CD14-positive monocyte (primary cell): ENCODE data around the gene PRKCQ. TPM values are rescaled to one million over a fixed set of nuclear protein-coding genes. Genes with fewer than 3 reads are reported as not detected.

ENCODE experiments used
- DNase-seq, 3 donors: peaks; one replicate each; pipeline ENCODE4 v3.0.0-alpha.2; 2011 to 2022
- H2AFZ ChIP-seq: 2 replicates; pipeline ENCODE4 v1.6.0; 2012; ENCODE audit warnings: mild to moderate bottlenecking, low read depth, low read length, inconsistent platforms; ENCODE audit not compliant: insufficient read depth, poor library complexity, severe bottlenecking
- H3K27ac ChIP-seq, 2 donors: 1 replicate in 1 of 2; 2 replicates in 1 of 2; pipeline ENCODE4 v1.5.1; 2012 to 2013; ENCODE audit warnings: low read length in 2 of 2, control low read depth in 1 of 2, inconsistent platforms in 1 of 2, low read depth in 1 of 2, mild to moderate bottlenecking in 1 of 2
- H3K27me3 ChIP-seq, 2 donors: one replicate each; pipeline versions ENCODE4 v1.6.0 to v1.6.1; 2011 to 2013; ENCODE audit warnings: low read length in 2 of 2; ENCODE audit not compliant: control insufficient read depth in 2 of 2, insufficient read depth in 2 of 2
- H3K36me3 ChIP-seq, 2 donors: replicated peaks in 1 of 2; 1 replicate in 1 of 2; 2 replicates in 1 of 2; pipeline versions ENCODE4 v1.5.1 to v1.6.1; 2012 to 2013; ENCODE audit warnings: low read length in 2 of 2, control low read depth in 1 of 2, inconsistent platforms in 1 of 2, mild to moderate bottlenecking in 1 of 2; ENCODE audit not compliant: insufficient read depth in 2 of 2, control insufficient read depth in 1 of 2
- H3K4me1 ChIP-seq, 2 donors: 1 replicate in 1 of 2; 2 replicates in 1 of 2; pipeline versions ENCODE4 v1.5.1 to v1.6.1; 2012 to 2013; ENCODE audit warnings: low read length in 2 of 2, control low read depth in 1 of 2, inconsistent platforms in 1 of 2, mild to moderate bottlenecking in 1 of 2, moderate library complexity in 1 of 2; ENCODE audit not compliant: insufficient read depth in 2 of 2, control insufficient read depth in 1 of 2
- H3K4me2 ChIP-seq: replicated peaks from 2 replicates; pipeline ENCODE3; 2012; ENCODE audit warnings: low read length, moderate library complexity, mild to moderate bottlenecking; ENCODE audit not compliant: poor library complexity, severe bottlenecking; ENCODE audit errors: extremely low read depth
- H3K4me3 ChIP-seq, 3 experiments: fragments of 200-600 bp in 1 of 3; sonication (generic) in 1 of 3; replicated peaks in 1 of 3; 1 replicate in 2 of 3; 2 replicates in 1 of 3; pipeline ENCODE4 v1.5.1; 2011 to 2013; ENCODE audit warnings: low read length in 3 of 3, mild to moderate bottlenecking in 3 of 3, control low read depth in 2 of 3, low read depth in 2 of 3, inconsistent platforms in 1 of 3, moderate library complexity in 1 of 3
- H3K79me2 ChIP-seq: 2 replicates; pipeline ENCODE4 v1.6.0; 2012; ENCODE audit warnings: mild to moderate bottlenecking, control low read depth, inconsistent platforms, low read length, moderate library complexity; ENCODE audit not compliant: insufficient read depth
- H3K9ac ChIP-seq: 2 replicates; pipeline ENCODE4 v1.6.0; 2017; ENCODE audit warnings: low read length, mild to moderate bottlenecking; ENCODE audit not compliant: insufficient read depth, poor library complexity, severe bottlenecking
- H3K9me3 ChIP-seq, 2 donors: replicated peaks in 1 of 2; 1 replicate in 1 of 2; 2 replicates in 1 of 2; pipeline versions ENCODE4 v1.5.1 to v1.6.1; 2012 to 2013; ENCODE audit warnings: low read length in 2 of 2, control low read depth in 1 of 2; ENCODE audit not compliant: control insufficient read depth in 1 of 2, insufficient read depth in 1 of 2
- H4K20me1 ChIP-seq: 2 replicates; pipeline ENCODE4 v1.6.0; 2012; ENCODE audit warnings: mild to moderate bottlenecking, low read length, control low read depth, moderate library complexity; ENCODE audit not compliant: insufficient read depth
- H3K27ac Mint-ChIP-seq, 7 donors: one replicate each; pipeline ENCODE4 v1.8.0; 2020; ENCODE audit warnings: mild to moderate bottlenecking in 7 of 7, mixed read lengths in 7 of 7, moderate library complexity in 6 of 7, inconsistent platforms in 2 of 7
- H3K27me3 Mint-ChIP-seq, 3 donors: one replicate each; pipeline ENCODE4 v1.8.0; 2021 to 2022; ENCODE audit warnings: low read depth in 3 of 3, mild to moderate bottlenecking in 3 of 3, mixed read lengths in 3 of 3, moderate library complexity in 3 of 3, inconsistent platforms in 1 of 3
- H3K36me3 Mint-ChIP-seq, 2 donors: one replicate each; pipeline ENCODE4 v1.8.0; 2020; ENCODE audit warnings: mixed read lengths in 2 of 2, inconsistent platforms in 1 of 2, mild to moderate bottlenecking in 1 of 2
- H3K4me1 Mint-ChIP-seq: one replicate; pipeline ENCODE4 v1.8.0; 2020; ENCODE audit warnings: mild to moderate bottlenecking, mixed read lengths
- H3K4me3 Mint-ChIP-seq, 2 donors: one replicate each; pipeline ENCODE4 v1.8.0; 2020; ENCODE audit warnings: mild to moderate bottlenecking in 2 of 2, mixed read lengths in 2 of 2, moderate library complexity in 1 of 2
- H3K9me3 Mint-ChIP-seq, 7 donors: one replicate each; pipeline ENCODE4 v1.8.0; 2020 to 2022; ENCODE audit warnings: mixed read lengths in 7 of 7, mild to moderate bottlenecking in 6 of 7, moderate library complexity in 6 of 7, inconsistent platforms in 2 of 7
- WGBS: methylation state at CpG from one replicate; pipeline ENCODE4 v1.1.5; 2013; ENCODE audit warnings: missing lambda C conversion rate; ENCODE audit not compliant: insufficient coverage; 5-methylcytosine and 5-hydroxymethylcytosine counted together
- intact Hi-C, 2 donors: fragments of 100-400 bp; cut with micrococcal nuclease; formaldehyde crosslinking; loops; one replicate each; pipeline versions ENCODE4 v1.15.0 to v1.15.1; 2023
- polyA plus RNA-seq, 3 donors: library from polyadenylated mRNA; depleted of rRNA in 1 of 3; unstranded in 2 of 3; stranded (reverse) in 1 of 3; fragments of 300-500 nt in 2 of 3; fragments of >200 nt in 1 of 3; fragmentation: Illumina TruSeq in 2 of 3; gene quantifications; 1 replicate in 2 of 3; 2 replicates in 1 of 3; pipeline ENCODE4 v1.2.3, GENCODE V29; 2012 to 2021
- TF ChIP-seq, protein P1 (sequence below): fragments of 200-600 bp; IDR thresholded peaks from one replicate; pipeline ENCODE4 v1.8.0; 2022; ENCODE audit warnings: antibody characterized with exemption, mild to moderate bottlenecking

PRKCQ gene
- polyA plus RNA-seq, 3 donors, result 0.01 to 0.29 (median 0.09) TPM

DNA sequence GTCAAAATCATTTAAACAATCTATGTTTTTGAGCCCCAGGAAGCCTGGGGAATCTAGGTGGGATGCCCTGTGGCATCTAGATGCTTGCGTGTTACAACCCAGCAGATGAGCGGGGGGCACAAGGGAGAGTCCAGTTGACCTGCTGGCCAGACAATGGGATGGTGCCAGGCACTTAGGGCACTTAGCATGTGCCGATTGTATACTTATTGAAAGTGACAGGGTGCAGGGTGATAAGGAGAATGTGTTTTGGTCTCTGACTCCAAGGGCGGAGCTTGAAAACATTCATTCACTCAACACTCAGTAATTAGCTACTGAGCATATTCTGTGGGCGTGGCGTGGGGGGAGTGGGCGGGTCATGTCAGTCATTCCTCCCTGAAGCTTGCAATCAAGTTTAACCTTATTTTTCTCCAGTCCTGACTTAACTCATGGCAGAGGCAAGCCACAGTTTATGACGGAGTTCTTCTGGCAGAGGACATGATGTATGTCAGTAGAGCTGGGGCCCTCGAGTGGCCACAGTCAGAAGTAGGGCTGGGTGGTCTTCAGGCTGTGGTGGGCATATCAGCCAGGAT, 115.1 kb downstream of the PRKCQ start:
- Mint-ChIP-seq H3K27me3 (no peaks in the 10 kb centered on the region), H3K4me1 (no peaks in the 10 kb centered on the region), H3K36me3 (peaks cover 0 to 4% of the 10 kb centered on the region in 2 donors), H3K9me3 (peaks cover 0 to 5% (median 0%) of the 10 kb centered on the region in 7 donors), H3K4me3 (no peak overlapping the region), H3K27ac (no peak overlapping the region)
- no peaks in the 10 kb centered on the region for H3K4me1 ChIP-seq
- H3K27me3 ChIP-seq, result no peaks in the 10 kb centered on the region
- H2AFZ ChIP-seq, result no peak overlapping the region
- no peak overlapping the region for H3K27ac ChIP-seq
- H3K79me2 ChIP-seq, result no peaks in the 10 kb centered on the region
- H3K36me3 ChIP-seq, result no peaks in the 10 kb centered on the region
- H3K4me3 ChIP-seq, result no peak overlapping the region
- no peak overlapping the region for H3K9ac ChIP-seq
- H3K9me3 ChIP-seq, result no peaks in the 10 kb centered on the region
- no peak for DNase-seq
- 96% methylated on average over 8 of the region's 9 CpGs for WGBS
- no peaks in the 10 kb centered on the region for H4K20me1 ChIP-seq
- no peak overlapping the region for H3K4me2 ChIP-seq
- TF ChIP-seq, protein P1, sequence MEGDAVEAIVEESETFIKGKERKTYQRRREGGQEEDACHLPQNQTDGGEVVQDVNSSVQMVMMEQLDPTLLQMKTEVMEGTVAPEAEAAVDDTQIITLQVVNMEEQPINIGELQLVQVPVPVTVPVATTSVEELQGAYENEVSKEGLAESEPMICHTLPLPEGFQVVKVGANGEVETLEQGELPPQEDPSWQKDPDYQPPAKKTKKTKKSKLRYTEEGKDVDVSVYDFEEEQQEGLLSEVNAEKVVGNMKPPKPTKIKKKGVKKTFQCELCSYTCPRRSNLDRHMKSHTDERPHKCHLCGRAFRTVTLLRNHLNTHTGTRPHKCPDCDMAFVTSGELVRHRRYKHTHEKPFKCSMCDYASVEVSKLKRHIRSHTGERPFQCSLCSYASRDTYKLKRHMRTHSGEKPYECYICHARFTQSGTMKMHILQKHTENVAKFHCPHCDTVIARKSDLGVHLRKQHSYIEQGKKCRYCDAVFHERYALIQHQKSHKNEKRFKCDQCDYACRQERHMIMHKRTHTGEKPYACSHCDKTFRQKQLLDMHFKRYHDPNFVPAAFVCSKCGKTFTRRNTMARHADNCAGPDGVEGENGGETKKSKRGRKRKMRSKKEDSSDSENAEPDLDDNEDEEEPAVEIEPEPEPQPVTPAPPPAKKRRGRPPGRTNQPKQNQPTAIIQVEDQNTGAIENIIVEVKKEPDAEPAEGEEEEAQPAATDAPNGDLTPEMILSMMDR, result no peak
- intact Hi-C loops, result no loop called here

DNA sequence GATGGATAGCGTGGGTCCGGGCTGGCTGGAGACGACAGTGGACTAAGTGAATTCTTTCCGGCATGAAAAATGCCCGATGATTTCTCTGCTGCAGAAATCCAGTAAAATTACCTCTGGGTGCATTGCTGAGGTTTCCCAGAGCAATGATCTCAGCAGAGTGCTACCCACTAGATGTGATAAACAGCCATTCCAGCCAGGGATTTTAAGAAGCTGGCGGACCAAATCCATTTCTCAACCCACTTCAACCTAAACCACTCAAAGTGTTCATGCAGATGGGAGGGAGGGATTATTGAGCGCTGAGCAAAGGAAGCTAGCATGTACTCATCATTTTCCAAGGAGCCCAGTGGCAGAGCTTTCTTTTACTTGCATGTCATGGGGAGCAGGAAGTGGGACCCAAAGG, 116.7 kb downstream of the PRKCQ start:
- Histone ChIP-seq H4K20me1 (no peaks in the 10 kb centered on the region), H2AFZ (no peak overlapping the region), H3K4me2 (no peak overlapping the region), H3K79me2 (no peaks in the 10 kb centered on the region), H3K4me1 (no peaks in the 10 kb centered on the region), H3K36me3 (no peaks in the 10 kb centered on the region), H3K9ac (no peak overlapping the region), H3K27ac (no peak overlapping the region), H3K9me3 (peaks cover 0 to 3% of the 10 kb centered on the region in 2 donors), H3K4me3 (no peak overlapping the region), H3K27me3 (no peaks in the 10 kb centered on the region)
- Mint-ChIP-seq H3K27me3 (no peaks in the 10 kb centered on the region), H3K36me3 (peaks cover 0 to 4% of the 10 kb centered on the region in 2 donors), H3K4me1 (no peaks in the 10 kb centered on the region), H3K4me3 (no peak overlapping the region), H3K9me3 (peaks cover 0 to 3% (median 0%) of the 10 kb centered on the region in 7 donors), H3K27ac (no peak overlapping the region)
- 100% methylated on average over 5 of the region's 7 CpGs for WGBS
- intact Hi-C loops, result no loop called here
- TF ChIP-seq, protein P1, result no peak
- DNase-seq, result no peak
